Measurements from ENCODE around the gene ATXN2.

ATXN2 gene

GRCh38 chr12:111438481-111438880, 160.6 kb downstream of the ATXN2 start:
- DNase-seq (ENCODE audit: low read depth, low spot score) = no peak

GRCh38 chr12:111437816-111438454, 161.2 kb downstream of the ATXN2 start:
- DNase-seq (ENCODE audit: low read depth, low spot score) = no peak

- DNase-seq (ENCODE audit: low read depth, low spot score) = no peak
Observed at GRCh38 chr12:111436811-111437210, 162.3 kb downstream of the ATXN2 start.

- DNase-seq (ENCODE audit: low read depth, low spot score) = no peak
Observed at GRCh38 chr12:111436266-111436665, 162.8 kb downstream of the ATXN2 start.

GRCh38 chr12:111435661-111436201, 163.4 kb downstream of the ATXN2 start:
- DNase-seq (ENCODE audit: low read depth, low spot score) = no peak

- peak; percentile 67 for DNase-seq (ENCODE audit: low read depth, low spot score)
Observed at GRCh38 chr12:111434680-111435338, 164.3 kb downstream of the ATXN2 start.

GRCh38 chr12:111434049-111434448, 165.1 kb downstream of the ATXN2 start:
- no peak for DNase-seq (ENCODE audit: low read depth, low spot score)

GRCh38 chr12:111431772-111432171, 167.3 kb downstream of the ATXN2 start:
- no peak for DNase-seq (ENCODE audit: low read depth, low spot score)

GRCh38 chr12:111430433-111431353, 168.4 kb downstream of the ATXN2 start:
- peak; percentile 42 for DNase-seq (ENCODE audit: low read depth, low spot score)

GRCh38 chr12:111429828-111430432, 169.2 kb downstream of the ATXN2 start:
- peak; percentile 52 for DNase-seq (ENCODE audit: low read depth, low spot score)

GRCh38 chr12:111428728-111429175, 170.4 kb downstream of the ATXN2 start:
- no peak for DNase-seq (ENCODE audit: low read depth, low spot score)

GRCh38 chr12:111428081-111428727, 170.9 kb downstream of the ATXN2 start:
- DNase-seq (ENCODE audit: low read depth, low spot score) = no peak

- no peak for DNase-seq (ENCODE audit: low read depth, low spot score)
Observed at GRCh38 chr12:111427417-111428074, 171.6 kb downstream of the ATXN2 start.

- no peak for DNase-seq (ENCODE audit: low read depth, low spot score)
Observed at GRCh38 chr12:111426344-111427185, 172.6 kb downstream of the ATXN2 start.

- DNase-seq (ENCODE audit: low read depth, low spot score) = no peak
Observed at GRCh38 chr12:111425655-111426054, 173.5 kb downstream of the ATXN2 start.

GRCh38 chr12:111424793-111425251, 174.3 kb downstream of the ATXN2 start:
- DNase-seq (ENCODE audit: low read depth, low spot score) = no peak

- no peak for DNase-seq (ENCODE audit: low read depth, low spot score)
Observed at GRCh38 chr12:111424189-111424792, 174.8 kb downstream of the ATXN2 start.

- no peak for DNase-seq (ENCODE audit: low read depth, low spot score)
Observed at GRCh38 chr12:111420494-111420893, 178.6 kb downstream of the ATXN2 start.

- DNase-seq (ENCODE audit: low read depth, low spot score) = no peak
Observed at GRCh38 chr12:111419784-111420183, 179.3 kb downstream of the ATXN2 start.

All from activated CD4-positive, CD25-positive, alpha-beta regulatory T cell treated with anti-CD3 and anti-CD28 coated beads, Interleukin-2, amount 50 U/mL, for 16 hours (primary cell).